Astrocyte of the cerebellum (primary cell): ENCODE data around the gene DCDC2.

Experiments used
- DNase-seq: peaks from one replicate; pipeline ENCODE4 v3.0.0-alpha.2; 2011; ENCODE audit warnings: low read depth
- H3K4me3 ChIP-seq: 2 replicates; pipeline ENCODE4 v1.5.1; 2011; ENCODE audit warnings: mild to moderate bottlenecking, low read depth, low read length, moderate library complexity
- in situ Hi-C: cut with HindIII; loops from 2 replicates; pipeline ENCODE4 v1.10.0; 2017; ENCODE audit warnings: low sequenced_read_pairs
- TF ChIP-seq, protein P1 (sequence below): IDR thresholded peaks from 2 replicates; pipeline ENCODE4 v1.5.1; 2012; ENCODE audit warnings: low read length, low read depth, moderate library complexity, mild to moderate bottlenecking; ENCODE audit errors: missing control alignments

The DCDC2 gene

DNA sequence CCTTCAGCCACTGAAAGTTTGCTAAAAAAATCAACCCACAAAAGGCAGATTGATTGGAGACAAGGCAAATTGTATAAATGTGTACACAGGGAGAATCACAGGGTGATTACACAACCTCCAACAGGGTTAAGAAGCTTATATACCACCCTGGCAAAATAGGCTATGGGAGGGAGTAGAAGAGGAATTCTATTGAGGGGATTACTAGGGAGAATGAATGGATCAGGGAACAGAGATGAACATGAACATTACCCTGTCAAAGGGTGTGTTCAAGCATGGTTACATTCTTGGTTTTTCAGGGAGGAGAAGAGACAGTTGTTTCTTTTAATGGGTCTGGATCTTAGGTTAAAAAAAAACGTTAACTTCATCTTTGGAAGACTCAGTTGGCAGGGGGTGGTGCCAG lies 39.8 kb upstream of the DCDC2 start:
- TF ChIP-seq, protein P1, sequence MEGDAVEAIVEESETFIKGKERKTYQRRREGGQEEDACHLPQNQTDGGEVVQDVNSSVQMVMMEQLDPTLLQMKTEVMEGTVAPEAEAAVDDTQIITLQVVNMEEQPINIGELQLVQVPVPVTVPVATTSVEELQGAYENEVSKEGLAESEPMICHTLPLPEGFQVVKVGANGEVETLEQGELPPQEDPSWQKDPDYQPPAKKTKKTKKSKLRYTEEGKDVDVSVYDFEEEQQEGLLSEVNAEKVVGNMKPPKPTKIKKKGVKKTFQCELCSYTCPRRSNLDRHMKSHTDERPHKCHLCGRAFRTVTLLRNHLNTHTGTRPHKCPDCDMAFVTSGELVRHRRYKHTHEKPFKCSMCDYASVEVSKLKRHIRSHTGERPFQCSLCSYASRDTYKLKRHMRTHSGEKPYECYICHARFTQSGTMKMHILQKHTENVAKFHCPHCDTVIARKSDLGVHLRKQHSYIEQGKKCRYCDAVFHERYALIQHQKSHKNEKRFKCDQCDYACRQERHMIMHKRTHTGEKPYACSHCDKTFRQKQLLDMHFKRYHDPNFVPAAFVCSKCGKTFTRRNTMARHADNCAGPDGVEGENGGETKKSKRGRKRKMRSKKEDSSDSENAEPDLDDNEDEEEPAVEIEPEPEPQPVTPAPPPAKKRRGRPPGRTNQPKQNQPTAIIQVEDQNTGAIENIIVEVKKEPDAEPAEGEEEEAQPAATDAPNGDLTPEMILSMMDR = no peak
- no peak for DNase-seq
- H3K4me3 ChIP-seq = no peak overlapping the region
- in situ Hi-C loops = no loop called here

- no peak overlapping the region for H3K4me3 ChIP-seq
- TF ChIP-seq, protein P1 = no peak
- no peak for DNase-seq
- in situ Hi-C loops = no loop called here
Observed at GRCh38 chr6:24396824-24397223, 39.0 kb upstream of the DCDC2 start.

DNA sequence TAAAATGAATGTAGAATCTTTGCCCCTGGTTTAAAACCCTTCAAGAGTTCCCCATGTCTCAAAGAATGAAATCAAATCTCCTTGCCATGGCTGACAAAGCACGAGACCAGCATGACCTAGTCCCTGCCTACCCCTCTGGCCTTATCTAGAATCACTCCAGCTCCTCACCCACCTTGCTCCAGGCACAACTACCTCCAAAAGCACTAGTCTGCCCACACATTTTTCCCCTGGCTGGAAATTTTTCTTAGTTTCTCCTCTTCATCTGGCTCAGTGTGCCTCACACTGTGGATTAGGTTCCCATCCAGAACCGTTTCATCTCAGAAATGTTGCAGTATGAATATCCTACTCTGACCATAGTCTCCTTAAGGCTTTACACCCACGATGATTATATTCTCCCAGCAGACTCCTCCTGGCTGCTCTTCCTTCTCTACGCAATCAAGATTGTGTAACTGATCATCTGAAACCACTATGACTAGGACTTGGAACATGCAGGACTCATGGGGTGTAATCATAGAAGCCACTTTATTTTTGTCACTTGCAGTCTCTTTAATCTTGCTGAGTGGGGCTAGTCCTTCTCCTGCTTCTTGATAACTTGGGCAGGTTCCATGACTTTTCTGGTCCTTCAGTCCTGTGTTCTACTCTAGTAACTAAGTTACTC lies 37.0 kb upstream of the DCDC2 start:
- TF ChIP-seq, protein P1 = no peak
- in situ Hi-C loops = no loop called here
- DNase-seq = no peak
- no peak overlapping the region for H3K4me3 ChIP-seq

DNA sequence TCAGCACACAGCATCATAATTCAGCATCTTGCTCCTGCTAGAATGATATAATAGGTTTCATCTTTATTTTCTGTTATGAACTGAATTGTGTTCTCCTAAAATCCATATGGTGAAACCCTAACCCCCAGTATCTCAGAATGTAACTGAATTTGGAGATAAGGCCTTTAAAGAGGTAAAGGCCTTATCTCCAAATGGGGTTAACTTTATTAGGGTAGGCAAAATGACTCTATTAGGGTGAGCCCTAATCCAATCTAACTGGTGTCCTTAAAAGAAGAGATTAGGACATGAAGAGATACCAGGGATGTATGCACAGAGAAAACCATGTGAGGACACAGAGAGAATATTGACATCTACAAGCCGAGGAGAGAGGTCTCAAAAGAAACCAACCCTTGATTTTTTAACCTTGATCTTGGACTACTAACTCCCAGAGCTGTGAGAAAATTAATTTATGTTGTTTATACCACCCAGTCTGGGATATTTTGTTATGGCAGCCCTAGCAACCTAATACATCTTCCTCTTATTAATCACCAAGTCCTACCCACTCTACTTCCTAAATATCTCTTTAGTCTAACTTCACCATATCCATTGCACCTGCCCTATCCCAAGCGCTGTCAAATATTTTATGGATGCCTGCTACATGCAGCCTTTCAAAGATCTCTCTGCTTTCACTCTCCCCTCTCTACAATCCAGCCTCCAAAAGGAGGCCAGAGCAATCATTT lies 36.4 kb upstream of the DCDC2 start:
- TF ChIP-seq, protein P1 = no peak
- no peak for DNase-seq
- H3K4me3 ChIP-seq = no peak overlapping the region
- in situ Hi-C loops = no loop called here

GRCh38 chr6:24391756-24392405 lies 34.0 kb upstream of the DCDC2 start:
- in situ Hi-C loops = no loop called here
- TF ChIP-seq, protein P1 = no peak
- no peak for DNase-seq
- H3K4me3 ChIP-seq = no peak overlapping the region

- TF ChIP-seq, protein P1 = no peak
- in situ Hi-C loops = no loop called here
- no peak for DNase-seq
- H3K4me3 ChIP-seq = no peak overlapping the region
Observed at GRCh38 chr6:24391208-24391607, 33.3 kb upstream of the DCDC2 start.
